Neural cell (in vitro differentiated cells): ENCODE data around the gene VAPA. TPM values are rescaled to one million over a fixed set of nuclear protein-coding genes. Genes with fewer than 3 reads are reported as not detected.

Experiments
- H2AFZ ChIP-seq: fragments of 200-600, 300-800 bp; sonication (generic), shearing (Covaris generic); 2 replicates; pipeline ENCODE4 v1.6.0; 2014; ENCODE audit warnings: low read depth, mild to moderate bottlenecking, antibody characterized with exemption, low read length, moderate library complexity
- H3F3A ChIP-seq: fragments of 200-600 bp; shearing (Covaris generic); 2 replicates; pipeline ENCODE4 v1.6.1; 2016; ENCODE audit warnings: mild to moderate bottlenecking, moderate library complexity, mixed read lengths, antibody characterized with exemption, low read length; ENCODE audit not compliant: insufficient read depth, poor library complexity, severe bottlenecking
- H3K27ac ChIP-seq: fragments of 200-600, 300-800 bp; sonication (generic), shearing (Covaris generic); 2 replicates; pipeline ENCODE4 v1.5.1; 2014; ENCODE audit warnings: mild to moderate bottlenecking, low read length, moderate library complexity
- H3K27me3 ChIP-seq: fragments of 300-800, 200-600 bp; sonication (generic), shearing (Covaris generic); 2 replicates; pipeline ENCODE4 v1.6.0; 2014; ENCODE audit warnings: mild to moderate bottlenecking, low read depth, low read length, moderate library complexity; ENCODE audit not compliant: insufficient read depth
- H3K36me3 ChIP-seq: fragments of 300-800, 200-600 bp; sonication (generic), shearing (Covaris generic); 2 replicates; pipeline ENCODE4 v1.5.1; 2014; ENCODE audit warnings: mild to moderate bottlenecking, antibody characterized with exemption, low read length, moderate library complexity; ENCODE audit not compliant: insufficient read depth
- H3K4me2 ChIP-seq: fragments of 300-800, 200-600 bp; sonication (generic), shearing (Covaris generic); 2 replicates; pipeline ENCODE4 v1.6.0; 2014; ENCODE audit warnings: mild to moderate bottlenecking, low read length
- H3K4me3 ChIP-seq: fragments of 300-800, 200-600 bp; sonication (generic), shearing (Covaris generic); 2 replicates; pipeline ENCODE4 v1.5.1; 2014; ENCODE audit warnings: mild to moderate bottlenecking, low read length, moderate library complexity
- H3K79me2 ChIP-seq: fragments of 200-600 bp; shearing (Covaris generic); replicated peaks from 2 replicates; pipeline ENCODE4 v1.6.0; 2014; ENCODE audit warnings: mild to moderate bottlenecking, low read length, moderate library complexity; ENCODE audit not compliant: insufficient read depth
- H3K9ac ChIP-seq: fragments of 300-800, 200-600 bp; sonication (generic), shearing (Covaris generic); 2 replicates; pipeline ENCODE4 v1.6.1; 2016; ENCODE audit warnings: mild to moderate bottlenecking, low read length, mixed read lengths
- H3K9me2 ChIP-seq: fragments of 200-600 bp; shearing (Covaris generic); 2 replicates; pipeline ENCODE4 v1.6.1; 2016; ENCODE audit warnings: mild to moderate bottlenecking, low read length, mixed read lengths; ENCODE audit not compliant: insufficient read depth
- H3K9me3 ChIP-seq: fragments of 200-600, 300-800 bp; sonication (generic), shearing (Covaris generic); 2 replicates; pipeline ENCODE4 v1.6.1; 2016; ENCODE audit warnings: mild to moderate bottlenecking, mixed run types, low read length, moderate library complexity, mixed read lengths
- H4K20me1 ChIP-seq: fragments of 200-600 bp; shearing (Covaris generic); 2 replicates; pipeline ENCODE4 v1.6.1; 2016; ENCODE audit warnings: mild to moderate bottlenecking, mixed run types; ENCODE audit not compliant: insufficient read depth
- EP300 ChIP-seq: fragments of 450-650 bp; conservative IDR thresholded peaks from 2 replicates; pipeline ENCODE4 v1.6.1; 2014; ENCODE audit warnings: antibody characterized with exemption, mild to moderate bottlenecking, moderate library complexity; ENCODE audit not compliant: poor library complexity, severe bottlenecking
- EZH2 ChIP-seq: fragments of 200-600, 300-800 bp; shearing (Covaris generic), sonication (generic); IDR thresholded peaks from 2 replicates; pipeline ENCODE4 v1.6.1; 2014; ENCODE audit warnings: antibody characterized with exemption, low read length, borderline replicate concordance, mild to moderate bottlenecking; ENCODE audit not compliant: insufficient read depth, poor library complexity, severe bottlenecking
- MXI1 ChIP-seq: fragments of 450-650 bp; conservative IDR thresholded peaks from 2 replicates; pipeline ENCODE4 v1.6.1; 2014; ENCODE audit warnings: antibody characterized with exemption, mild to moderate bottlenecking; ENCODE audit not compliant: poor library complexity, severe bottlenecking
- POLR2AphosphoS5 ChIP-seq: IDR thresholded peaks from 2 replicates; pipeline ENCODE4 v1.6.1; 2012
- RAD21 ChIP-seq: fragments of 450-650 bp; conservative IDR thresholded peaks from 2 replicates; pipeline ENCODE4 v1.6.1; 2014; ENCODE audit warnings: antibody characterized with exemption, mild to moderate bottlenecking, moderate library complexity
- REST ChIP-seq: IDR thresholded peaks from 2 replicates; pipeline ENCODE4 v1.6.1; 2012; ENCODE audit warnings: borderline replicate concordance
- SMC3 ChIP-seq: fragments of 450-650 bp; conservative IDR thresholded peaks from 2 replicates; pipeline ENCODE4 v1.6.1; 2014; ENCODE audit warnings: antibody characterized with exemption, mild to moderate bottlenecking, moderate library complexity; ENCODE audit not compliant: poor library complexity
- TAF1 ChIP-seq: IDR thresholded peaks from 2 replicates; pipeline ENCODE4 v1.6.1; 2012; ENCODE audit warnings: low read depth
- polyA plus RNA-seq: library from polyadenylated mRNA; depleted of rRNA; stranded (reverse); fragments of >200 nt; gene quantifications from 2 replicates; pipeline ENCODE4 v1.2.3, GENCODE V29; 2014
- TF ChIP-seq, protein P1 (sequence below): fragments of 450-650 bp; IDR thresholded peaks from 2 replicates; pipeline ENCODE4 v1.5.1; 2014; ENCODE audit warnings: antibody characterized with exemption, mild to moderate bottlenecking, moderate library complexity; ENCODE audit not compliant: poor library complexity, severe bottlenecking

VAPA gene
- polyA plus RNA-seq, 1 donor from 2014 or later, result 317 TPM

DNA sequence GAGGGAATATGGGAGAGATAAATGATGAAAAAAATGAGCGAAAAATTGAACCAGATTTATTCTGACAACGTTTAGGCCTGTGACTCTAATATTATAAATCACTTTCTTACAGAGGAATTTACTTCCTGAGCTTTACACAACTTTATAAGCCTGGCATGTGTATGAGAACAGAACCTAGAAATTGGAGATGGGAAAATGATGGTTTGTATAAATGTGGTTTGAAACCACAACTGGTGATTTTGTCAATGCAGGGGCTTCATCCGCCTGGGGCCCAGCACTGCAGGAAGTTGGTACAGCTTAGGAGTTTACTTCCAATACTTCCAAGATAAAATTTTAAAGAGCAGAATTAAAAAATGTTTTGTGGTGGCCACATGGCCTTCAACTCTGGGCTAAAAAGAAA, 82.3 kb downstream of the VAPA start:
- no peak overlapping the region for H3K9ac ChIP-seq
- H2AFZ ChIP-seq, result no peak overlapping the region
- H3K9me2 ChIP-seq, result no peaks in the 10 kb centered on the region
- H3K4me3 ChIP-seq, result no peak overlapping the region
- TF ChIP-seq RAD21 (no peak), MXI1 (no peak), EZH2 (no peak), SMC3 (no peak), REST (no peak), TAF1 (no peak), POLR2AphosphoS5 (no peak), EP300 (no peak)
- TF ChIP-seq, protein P1, sequence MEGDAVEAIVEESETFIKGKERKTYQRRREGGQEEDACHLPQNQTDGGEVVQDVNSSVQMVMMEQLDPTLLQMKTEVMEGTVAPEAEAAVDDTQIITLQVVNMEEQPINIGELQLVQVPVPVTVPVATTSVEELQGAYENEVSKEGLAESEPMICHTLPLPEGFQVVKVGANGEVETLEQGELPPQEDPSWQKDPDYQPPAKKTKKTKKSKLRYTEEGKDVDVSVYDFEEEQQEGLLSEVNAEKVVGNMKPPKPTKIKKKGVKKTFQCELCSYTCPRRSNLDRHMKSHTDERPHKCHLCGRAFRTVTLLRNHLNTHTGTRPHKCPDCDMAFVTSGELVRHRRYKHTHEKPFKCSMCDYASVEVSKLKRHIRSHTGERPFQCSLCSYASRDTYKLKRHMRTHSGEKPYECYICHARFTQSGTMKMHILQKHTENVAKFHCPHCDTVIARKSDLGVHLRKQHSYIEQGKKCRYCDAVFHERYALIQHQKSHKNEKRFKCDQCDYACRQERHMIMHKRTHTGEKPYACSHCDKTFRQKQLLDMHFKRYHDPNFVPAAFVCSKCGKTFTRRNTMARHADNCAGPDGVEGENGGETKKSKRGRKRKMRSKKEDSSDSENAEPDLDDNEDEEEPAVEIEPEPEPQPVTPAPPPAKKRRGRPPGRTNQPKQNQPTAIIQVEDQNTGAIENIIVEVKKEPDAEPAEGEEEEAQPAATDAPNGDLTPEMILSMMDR, result no peak
- no peaks in the 10 kb centered on the region for H3K27me3 ChIP-seq
- H3K36me3 ChIP-seq, result no peaks in the 10 kb centered on the region
- no peak overlapping the region for H3K4me2 ChIP-seq
- H3K27ac ChIP-seq, result no peak overlapping the region
- H3F3A ChIP-seq, result no peaks in the 10 kb centered on the region
- H3K9me3 ChIP-seq, result peaks cover 9% of the 10 kb centered on the region
- H3K79me2 ChIP-seq, result no peaks in the 10 kb centered on the region
- H4K20me1 ChIP-seq, result no peaks in the 10 kb centered on the region

- H3K27ac ChIP-seq, result no peak overlapping the region
Measured at GRCh38 chr18:9997711-9998110, 83.9 kb downstream of the VAPA start.

DNA sequence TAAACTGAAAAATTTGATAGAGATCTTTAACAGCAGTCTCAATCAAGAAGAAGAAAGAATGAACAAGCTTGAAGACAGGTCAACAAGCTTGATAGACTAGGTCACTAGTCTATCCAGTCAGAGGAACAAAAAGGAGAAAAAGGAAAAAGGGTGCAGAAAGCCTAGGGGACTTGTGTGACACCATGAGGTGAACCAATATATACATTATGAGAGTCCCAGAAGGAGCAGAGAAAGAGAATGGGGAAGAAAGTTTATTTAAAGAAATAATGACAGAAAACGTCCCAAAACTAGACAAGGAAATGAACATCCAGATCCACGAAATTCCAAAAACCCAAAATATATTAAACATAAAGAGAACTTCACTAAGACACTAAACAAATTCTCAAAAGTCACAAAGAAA, 84.5 kb downstream of the VAPA start:
- H4K20me1 ChIP-seq, result no peaks in the 10 kb centered on the region

More at GRCh38 chr18:9997711-9998110, 83.9 kb downstream of the VAPA start:
- no peaks in the 10 kb centered on the region for H3K9me2 ChIP-seq
- H3K79me2 ChIP-seq, result no peaks in the 10 kb centered on the region
- no peak overlapping the region for H3K4me3 ChIP-seq
- TF ChIP-seq EP300 (no peak), POLR2AphosphoS5 (no peak)
- no peak overlapping the region for H3K4me2 ChIP-seq
- H3K36me3 ChIP-seq, result no peaks in the 10 kb centered on the region
- no peaks in the 10 kb centered on the region for H4K20me1 ChIP-seq
- peaks cover 9% of the 10 kb centered on the region for H3K9me3 ChIP-seq
- no peaks in the 10 kb centered on the region for H3F3A ChIP-seq
- H3K9ac ChIP-seq, result no peak overlapping the region
- no peaks in the 10 kb centered on the region for H3K27me3 ChIP-seq
- no peak overlapping the region for H2AFZ ChIP-seq

More for the DNA sequence above, 84.5 kb downstream of the VAPA start:
- TF ChIP-seq SMC3 (no peak), MXI1 (no peak), EZH2 (no peak), POLR2AphosphoS5 (no peak), RAD21 (no peak), TAF1 (no peak), REST (no peak), EP300 (no peak)
- TF ChIP-seq, protein P1, result no peak
- Histone ChIP-seq H3K27ac (no peak overlapping the region), H3K9me2 (no peaks in the 10 kb centered on the region), H3K4me3 (no peak overlapping the region), H3K79me2 (no peaks in the 10 kb centered on the region), H3F3A (no peaks in the 10 kb centered on the region), H2AFZ (no peak overlapping the region), H3K27me3 (no peaks in the 10 kb centered on the region), H3K36me3 (no peaks in the 10 kb centered on the region), H3K9ac (no peak overlapping the region), H3K9me3 (peaks cover 9% of the 10 kb centered on the region), H3K4me2 (no peak overlapping the region)
